DOHH2 (cell line): ENCODE measurements around the gene PPP1R8.

Experiments used
- H3F3A ChIP-seq: fragments of 200-600 bp; sonication (generic), shearing (Covaris generic); 2 replicates; pipeline ENCODE4 v1.6.0; 2016; ENCODE audit warnings: antibody characterized with exemption, mild to moderate bottlenecking; ENCODE audit not compliant: control insufficient read depth, insufficient read depth
- H3K27ac ChIP-seq: fragments of 200-600 bp; sonication (generic); 2 replicates; pipeline ENCODE4 v1.5.1; 2014; ENCODE audit warnings: low read depth, mild to moderate bottlenecking, low read length, moderate library complexity
- H3K27me3 ChIP-seq: fragments of 200-600 bp; sonication (generic); 2 replicates; pipeline ENCODE4 v1.6.1; 2014; ENCODE audit warnings: mild to moderate bottlenecking, low read length, mixed read lengths; ENCODE audit not compliant: control insufficient read depth
- H3K36me3 ChIP-seq: fragments of 200-600 bp; sonication (generic); 2 replicates; pipeline ENCODE4 v1.6.1; 2014; ENCODE audit warnings: mild to moderate bottlenecking, low read length, moderate library complexity, mixed read lengths; ENCODE audit not compliant: control insufficient read depth
- H3K4me1 ChIP-seq: fragments of 200-600 bp; sonication (generic); 2 replicates; pipeline ENCODE4 v1.6.1; 2014; ENCODE audit warnings: mild to moderate bottlenecking, low read length, mixed read lengths; ENCODE audit not compliant: control insufficient read depth
- H3K4me2 ChIP-seq: fragments of 200-600 bp; sonication (generic); 2 replicates; pipeline ENCODE4 v1.6.0; 2014; ENCODE audit warnings: mild to moderate bottlenecking, low read length, moderate library complexity
- H3K4me3 ChIP-seq: fragments of 200-600 bp; sonication (generic); 2 replicates; pipeline ENCODE4 v1.5.1; 2014; ENCODE audit warnings: mild to moderate bottlenecking, low read length, mixed read lengths
- H3K79me2 ChIP-seq: fragments of 200-600 bp; sonication (generic); 2 replicates; pipeline ENCODE4 v1.6.1; 2014; ENCODE audit warnings: mild to moderate bottlenecking, low read length, mixed read lengths; ENCODE audit not compliant: control insufficient read depth
- H3K9me2 ChIP-seq: fragments of 200-600 bp; sonication (generic); replicated peaks from 2 replicates; pipeline ENCODE4 v1.6.1; 2014; ENCODE audit warnings: mild to moderate bottlenecking, low read length, mixed read lengths; ENCODE audit not compliant: control insufficient read depth
- H3K9me3 ChIP-seq: fragments of 200-600 bp; sonication (generic); 2 replicates; pipeline ENCODE4 v1.6.1; 2014; ENCODE audit warnings: antibody characterized with exemption, low read length, mixed read lengths; ENCODE audit not compliant: control insufficient read depth, insufficient read depth
- H4K20me1 ChIP-seq: fragments of 200-600 bp; sonication (generic); 2 replicates; pipeline ENCODE4 v1.6.0; 2014; ENCODE audit warnings: low read depth, mild to moderate bottlenecking, antibody characterized with exemption, low read length, moderate library complexity; ENCODE audit not compliant: control insufficient read depth, insufficient read depth
- CTCF ChIP-seq: fragments of 200-600 bp; sonication (generic); IDR thresholded peaks from one replicate; pipeline ENCODE4 v1.5.1; 2014; ENCODE audit warnings: antibody characterized with exemption, mild to moderate bottlenecking, low read depth, low read length; ENCODE audit not compliant: poor library complexity, severe bottlenecking
- EZH2phosphoT487 ChIP-seq: fragments of 200-600 bp; sonication (generic); IDR thresholded peaks from 2 replicates; pipeline ENCODE4 v1.6.1; 2017; ENCODE audit warnings: borderline replicate concordance, mild to moderate bottlenecking, antibody characterized with exemption, low read length, moderate library complexity, mixed read lengths

PPP1R8 gene

DNA sequence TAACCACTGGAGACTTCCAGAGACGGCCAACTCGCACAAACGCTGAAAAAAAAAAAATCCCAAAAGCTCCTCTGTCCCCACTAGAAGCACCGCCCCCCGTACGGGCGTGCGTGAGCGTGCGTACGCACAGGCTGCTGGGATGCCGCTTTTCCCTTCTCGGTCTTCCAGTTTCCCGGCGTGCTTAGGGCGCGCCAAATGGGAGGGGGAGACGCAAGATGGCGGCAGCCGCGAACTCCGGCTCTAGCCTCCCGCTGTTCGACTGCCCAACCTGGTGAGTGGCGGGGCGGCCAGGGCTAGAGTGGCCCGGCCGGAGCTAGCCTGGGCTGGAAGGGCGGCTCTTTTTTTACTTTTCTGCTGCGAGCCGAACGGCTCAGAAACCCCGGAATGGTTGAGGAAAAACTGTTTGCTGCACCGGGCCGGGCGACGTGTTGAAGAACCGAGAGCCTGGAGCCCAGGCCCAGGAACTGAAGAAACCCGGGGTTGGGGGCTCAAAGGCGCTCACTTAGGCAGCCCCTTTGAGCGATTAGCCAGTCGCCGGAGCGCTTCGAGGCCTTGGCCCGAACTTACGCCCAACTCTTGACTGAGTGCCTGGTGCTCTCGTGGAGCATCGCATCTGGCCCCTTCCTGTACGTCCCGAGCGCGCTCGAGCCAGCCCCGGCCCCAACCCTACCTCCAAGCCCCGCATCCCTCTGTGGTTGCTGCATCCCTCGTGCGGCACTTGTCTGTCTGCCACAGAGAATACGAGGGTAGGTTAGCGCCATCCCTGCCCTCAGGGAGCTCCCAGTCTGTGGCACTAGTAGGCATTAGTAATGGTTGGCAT lies at the start of gene PPP1R8:
Gene PPP1R8 (plus strand): TSS at position 162 of the 820 bp plus-strand sequence. CDS start 54 bp downstream, at position 216.
- TF ChIP-seq EZH2phosphoT487 (no peak), CTCF (no peak)
- Histone ChIP-seq H3K79me2 (peaks cover 56% of the 10 kb centered on the region), H3K36me3 (peaks cover 42% of the 10 kb centered on the region), H3K4me3 (peak within 1 kb of the TSS; percentile 80), H3K9me2 (no peaks in the 10 kb centered on the region), H3F3A (peaks cover 15% of the 10 kb centered on the region; the same call in 1 of the 2 replicates), H3K4me1 (peaks cover 24% of the 10 kb centered on the region), H3K4me2 (peak within 1 kb of the TSS; percentile 80), H4K20me1 (peaks cover 11% of the 10 kb centered on the region; the same call in 1 of the 2 replicates), H3K27ac (peak within 1 kb of the TSS; percentile 67), H3K9me3 (no peaks in the 10 kb centered on the region), H3K27me3 (no peaks in the 10 kb centered on the region)

GRCh38 chr1:27782950-27783349 lies 47.6 kb upstream of the PPP1R8 start:
- Histone ChIP-seq H3K4me1 (no peaks in the 10 kb centered on the region), H3K79me2 (peaks cover 87% of the 10 kb centered on the region), H3K36me3 (no peaks in the 10 kb centered on the region; the same call in 1 of the 2 replicates), H3K9me3 (no peaks in the 10 kb centered on the region), H3K27me3 (no peaks in the 10 kb centered on the region), H3F3A (no peaks in the 10 kb centered on the region; the same call in 1 of the 2 replicates), H3K9me2 (no peaks in the 10 kb centered on the region), H4K20me1 (no peaks in the 10 kb centered on the region), H3K4me2 (no peak overlapping the region), H3K4me3 (no peak overlapping the region), H3K27ac (no peak overlapping the region)
- TF ChIP-seq EZH2phosphoT487 (no peak), CTCF (no peak)

- H3K27ac ChIP-seq: no peak overlapping the region
Observed at GRCh38 chr1:27784700-27785099, 45.9 kb upstream of the PPP1R8 start.

More at GRCh38 chr1:27784700-27785099, 45.9 kb upstream of the PPP1R8 start:
- Histone ChIP-seq H3K4me3 (no peak overlapping the region), H3K9me2 (no peaks in the 10 kb centered on the region), H4K20me1 (no peaks in the 10 kb centered on the region), H3K9me3 (no peaks in the 10 kb centered on the region), H3F3A (no peaks in the 10 kb centered on the region; the same call in 1 of the 2 replicates), H3K4me2 (no peak overlapping the region), H3K4me1 (no peaks in the 10 kb centered on the region), H3K79me2 (peaks cover 74% of the 10 kb centered on the region), H3K36me3 (peaks cover 10% of the 10 kb centered on the region), H3K27me3 (no peaks in the 10 kb centered on the region)
- no peak for TF ChIP-seq EZH2phosphoT487
- no peak for TF ChIP-seq CTCF
